GM10266 (cell line): ENCODE measurements around the gene SLC25A33.

Experiments used
- DNase-seq: peaks from one replicate; pipeline ENCODE4 v3.0.0; 2012; ENCODE audit errors: extremely low spot score
- CTCF ChIP-seq: IDR thresholded peaks from 2 replicates; pipeline ENCODE4 v1.5.1; 2012; ENCODE audit warnings: mild to moderate bottlenecking, low read depth; ENCODE audit not compliant: control insufficient read depth, insufficient read depth; ENCODE audit errors: missing control alignments

Gene SLC25A33

GRCh38 chr1:9630331-9631111 lies 91.3 kb downstream of the SLC25A33 start:
- no peak for TF ChIP-seq CTCF
- DNase-seq = no peak

DNA sequence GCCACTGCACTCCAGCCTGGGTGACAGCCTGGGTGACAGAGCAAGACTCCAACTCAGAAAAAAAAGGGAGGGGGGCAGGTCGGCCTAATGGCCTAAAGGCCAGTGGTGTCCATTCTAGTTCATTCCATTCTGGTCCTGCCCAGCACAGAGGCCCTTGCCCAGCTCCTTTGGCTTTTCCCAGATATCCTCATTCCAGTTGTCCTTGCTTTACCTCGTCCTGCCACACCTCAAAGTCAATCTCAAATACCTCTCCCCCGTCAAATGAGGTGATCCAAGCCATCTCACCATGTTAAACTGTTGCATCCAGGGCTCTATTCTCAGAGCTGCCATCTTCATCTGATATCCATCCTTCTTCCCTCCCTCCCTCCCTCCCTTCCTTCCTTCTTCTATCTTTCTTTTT lies 92.3 kb downstream of the SLC25A33 start:
- no peak for TF ChIP-seq CTCF
- no peak for DNase-seq

- no peak for TF ChIP-seq CTCF
- DNase-seq = no peak
Measured at GRCh38 chr1:9633493-9633892, 94.2 kb downstream of the SLC25A33 start.

GRCh38 chr1:9634582-9634981 lies 95.3 kb downstream of the SLC25A33 start:
- DNase-seq = no peak
- no peak for TF ChIP-seq CTCF
